SU-DHL-6 (cell line): Measurements from ENCODE around the gene SLC8A1.

Source experiments
- H2AFZ ChIP-seq: fragments of 200-600 bp; sonication (generic); 2 replicates; pipeline ENCODE4 v1.6.1; 2014; ENCODE audit warnings: low read depth, mild to moderate bottlenecking, moderate library complexity, mixed read lengths, antibody characterized with exemption, low read length; ENCODE audit not compliant: severe bottlenecking
- H3F3A ChIP-seq: fragments of 200-600 bp; shearing (Covaris generic); 2 replicates; pipeline ENCODE4 v1.6.0; 2016; ENCODE audit warnings: antibody characterized with exemption, mild to moderate bottlenecking; ENCODE audit not compliant: insufficient read depth
- H3K27ac ChIP-seq: fragments of 200-600 bp; sonication (generic); 2 replicates; pipeline ENCODE4 v1.5.1; 2016; ENCODE audit warnings: low read depth, mild to moderate bottlenecking, low read length, moderate library complexity, mixed read lengths
- H3K27me3 ChIP-seq: fragments of 200-600 bp; sonication (generic), shearing (Covaris generic); 2 replicates; pipeline ENCODE4 v1.6.0; 2014; ENCODE audit warnings: mild to moderate bottlenecking, low read length
- H3K36me3 ChIP-seq: fragments of 200-600 bp; sonication (generic); 2 replicates; pipeline ENCODE4 v1.6.1; 2014; ENCODE audit warnings: mild to moderate bottlenecking, low read length, mixed read lengths
- H3K4me2 ChIP-seq: fragments of 300-600, 200-600 bp; shearing (Covaris generic), sonication (generic); 2 replicates; pipeline ENCODE4 v1.6.0; 2014; ENCODE audit warnings: low read length, low read depth, mild to moderate bottlenecking; ENCODE audit not compliant: poor library complexity, severe bottlenecking
- H3K4me3 ChIP-seq: fragments of 200-600 bp; sonication (generic); 2 replicates; pipeline ENCODE4 v1.5.1; 2014; ENCODE audit warnings: antibody characterized with exemption, low read length, mild to moderate bottlenecking, mixed read lengths; ENCODE audit not compliant: insufficient read depth, poor library complexity, severe bottlenecking
- H3K79me2 ChIP-seq: fragments of 200-600 bp; sonication (generic); 2 replicates; pipeline ENCODE4 v1.6.1; 2014; ENCODE audit warnings: mild to moderate bottlenecking, low read length, moderate library complexity; ENCODE audit not compliant: insufficient read depth
- H3K9ac ChIP-seq: fragments of 200-600 bp; sonication (generic); 2 replicates; pipeline ENCODE4 v1.7.0; 2014; ENCODE audit warnings: mild to moderate bottlenecking, low read length
- H3K9me2 ChIP-seq: fragments of 200-600 bp; sonication (generic); replicated peaks from 2 replicates; pipeline ENCODE4 v1.6.1; 2014; ENCODE audit warnings: low read length; ENCODE audit not compliant: insufficient read depth
- H3K9me3 ChIP-seq: fragments of 200-600 bp; sonication (generic); 2 replicates; pipeline ENCODE4 v1.6.1; 2014; ENCODE audit warnings: low read length, mixed read lengths; ENCODE audit not compliant: insufficient read depth
- H4K20me1 ChIP-seq: fragments of 200-600 bp; sonication (generic); 2 replicates; pipeline ENCODE4 v1.6.1; 2014; ENCODE audit warnings: low read depth, mild to moderate bottlenecking, antibody characterized with exemption, low read length, moderate library complexity, mixed read lengths
- EZH2phosphoT487 ChIP-seq: fragments of 200-600 bp; sonication (generic), shearing (Covaris generic); conservative IDR thresholded peaks from 2 replicates; pipeline ENCODE4 v1.6.1; 2018; ENCODE audit warnings: mild to moderate bottlenecking, antibody characterized with exemption, low read length, moderate library complexity, mixed read lengths
- TF ChIP-seq, protein P1 (sequence below): fragments of 200-600 bp; sonication (generic); IDR thresholded peaks from one replicate; pipeline ENCODE4 v1.5.1; 2017; ENCODE audit warnings: antibody characterized with exemption, mild to moderate bottlenecking, low read length, moderate library complexity; ENCODE audit not compliant: insufficient read depth, poor library complexity, severe bottlenecking

The SLC8A1 gene

DNA sequence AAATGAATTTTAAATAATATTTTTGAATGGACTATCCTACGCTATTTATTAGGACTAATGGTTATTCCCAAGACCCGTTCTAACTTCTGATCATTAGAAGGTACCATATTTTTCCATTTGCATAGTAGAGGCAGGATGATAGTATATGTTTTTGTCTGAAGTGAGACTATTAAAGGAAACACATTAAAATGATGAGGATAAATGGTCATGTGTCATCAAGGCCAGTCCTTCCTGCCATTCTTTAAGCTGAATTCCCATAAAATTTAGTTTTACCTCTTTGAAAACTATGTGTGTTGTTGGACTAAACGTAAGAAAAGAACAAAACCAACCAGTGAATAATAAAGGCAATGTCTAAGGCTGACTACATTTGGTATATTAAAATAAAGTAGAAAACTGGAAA lies 121.8 kb downstream of the SLC8A1 start:
- Histone ChIP-seq H3K36me3 (no peaks in the 10 kb centered on the region), H3K9me2 (no peaks in the 10 kb centered on the region), H3K9ac (no peak overlapping the region), H4K20me1 (no peaks in the 10 kb centered on the region), H3K27ac (no peak overlapping the region), H2AFZ (no peak overlapping the region), H3K27me3 (no peaks in the 10 kb centered on the region), H3K4me3 (no peak overlapping the region), H3K79me2 (no peaks in the 10 kb centered on the region), H3K9me3 (no peaks in the 10 kb centered on the region), H3F3A (no peaks in the 10 kb centered on the region), H3K4me2 (no peak overlapping the region)
- TF ChIP-seq EZH2phosphoT487 = no peak
- TF ChIP-seq, protein P1, sequence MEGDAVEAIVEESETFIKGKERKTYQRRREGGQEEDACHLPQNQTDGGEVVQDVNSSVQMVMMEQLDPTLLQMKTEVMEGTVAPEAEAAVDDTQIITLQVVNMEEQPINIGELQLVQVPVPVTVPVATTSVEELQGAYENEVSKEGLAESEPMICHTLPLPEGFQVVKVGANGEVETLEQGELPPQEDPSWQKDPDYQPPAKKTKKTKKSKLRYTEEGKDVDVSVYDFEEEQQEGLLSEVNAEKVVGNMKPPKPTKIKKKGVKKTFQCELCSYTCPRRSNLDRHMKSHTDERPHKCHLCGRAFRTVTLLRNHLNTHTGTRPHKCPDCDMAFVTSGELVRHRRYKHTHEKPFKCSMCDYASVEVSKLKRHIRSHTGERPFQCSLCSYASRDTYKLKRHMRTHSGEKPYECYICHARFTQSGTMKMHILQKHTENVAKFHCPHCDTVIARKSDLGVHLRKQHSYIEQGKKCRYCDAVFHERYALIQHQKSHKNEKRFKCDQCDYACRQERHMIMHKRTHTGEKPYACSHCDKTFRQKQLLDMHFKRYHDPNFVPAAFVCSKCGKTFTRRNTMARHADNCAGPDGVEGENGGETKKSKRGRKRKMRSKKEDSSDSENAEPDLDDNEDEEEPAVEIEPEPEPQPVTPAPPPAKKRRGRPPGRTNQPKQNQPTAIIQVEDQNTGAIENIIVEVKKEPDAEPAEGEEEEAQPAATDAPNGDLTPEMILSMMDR = no peak

DNA sequence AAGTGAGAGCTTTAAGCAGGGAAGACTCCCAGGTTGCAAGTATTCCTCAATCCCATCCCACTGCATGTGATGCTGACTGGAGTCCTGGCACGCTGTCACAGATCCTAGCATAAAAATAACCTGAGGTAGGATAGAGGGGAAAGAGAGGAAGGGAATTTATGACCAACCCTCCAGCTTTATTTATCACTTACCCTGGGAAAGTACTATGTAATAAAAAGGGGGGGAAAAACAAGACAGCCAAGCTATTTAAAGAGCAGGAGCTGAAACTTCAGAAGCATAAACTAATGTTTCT lies 122.2 kb downstream of the SLC8A1 start:
- H3K4me3 ChIP-seq = no peak overlapping the region
- no peak overlapping the region for H3K4me2 ChIP-seq
- no peak overlapping the region for H3K27ac ChIP-seq
- no peaks in the 10 kb centered on the region for H3K27me3 ChIP-seq
- no peak overlapping the region for H3K9ac ChIP-seq
- no peaks in the 10 kb centered on the region for H3K9me3 ChIP-seq
- H3K9me2 ChIP-seq = no peaks in the 10 kb centered on the region
- H2AFZ ChIP-seq = no peak overlapping the region
- TF ChIP-seq, protein P1 = no peak
- TF ChIP-seq EZH2phosphoT487 = no peak
- H3K36me3 ChIP-seq = no peaks in the 10 kb centered on the region
- no peaks in the 10 kb centered on the region for H4K20me1 ChIP-seq
- H3F3A ChIP-seq = no peaks in the 10 kb centered on the region
- H3K79me2 ChIP-seq = no peaks in the 10 kb centered on the region

DNA sequence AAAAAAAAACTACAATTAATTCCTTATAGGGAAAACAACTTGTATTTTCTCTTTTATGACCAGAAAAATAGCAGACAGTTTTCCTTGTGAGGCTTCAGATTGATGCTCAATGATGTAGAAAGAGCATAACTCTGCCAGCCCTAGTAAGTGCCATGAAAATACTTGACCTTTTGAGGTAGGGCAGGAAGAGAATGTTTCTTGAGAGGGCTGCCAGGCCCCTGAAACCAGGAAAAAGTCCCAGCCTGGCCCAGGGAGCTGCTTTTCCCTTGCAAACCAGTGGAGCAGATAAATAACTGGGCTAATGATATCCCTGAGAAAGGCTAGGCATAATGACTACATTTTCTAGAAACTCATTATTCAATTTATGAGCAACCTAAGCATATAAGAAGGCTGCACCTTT lies 126.8 kb downstream of the SLC8A1 start:
- H3K79me2 ChIP-seq = no peaks in the 10 kb centered on the region
- no peaks in the 10 kb centered on the region for H4K20me1 ChIP-seq
- H3K9me3 ChIP-seq = no peaks in the 10 kb centered on the region
- TF ChIP-seq EZH2phosphoT487 = no peak
- TF ChIP-seq, protein P1 = no peak
- no peak overlapping the region for H2AFZ ChIP-seq
- no peak overlapping the region for H3K4me2 ChIP-seq
- H3K36me3 ChIP-seq = no peaks in the 10 kb centered on the region
- no peaks in the 10 kb centered on the region for H3K9me2 ChIP-seq
- H3F3A ChIP-seq = no peaks in the 10 kb centered on the region
- no peaks in the 10 kb centered on the region for H3K27me3 ChIP-seq
- H3K9ac ChIP-seq = no peak overlapping the region
- H3K27ac ChIP-seq = no peak overlapping the region
- H3K4me3 ChIP-seq = no peak overlapping the region

DNA sequence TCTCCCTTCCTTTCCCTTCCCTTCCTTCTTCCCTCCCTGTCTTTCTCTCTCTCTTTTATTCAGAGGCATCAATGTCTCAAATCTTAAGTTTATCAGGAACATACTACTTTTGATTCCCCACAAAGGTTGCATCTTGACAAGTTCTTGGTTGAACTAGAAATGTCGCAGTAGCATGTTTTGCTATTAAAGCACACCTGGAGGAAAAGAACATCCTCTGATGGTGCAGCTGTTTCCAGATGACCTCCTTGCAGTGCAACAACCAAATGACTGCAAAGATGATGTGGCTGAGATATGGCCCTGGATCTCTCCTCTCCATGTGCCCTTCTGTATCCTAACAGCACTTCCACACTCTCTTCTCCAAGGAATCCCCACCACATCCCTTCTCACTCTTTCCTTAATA lies 127.2 kb downstream of the SLC8A1 start:
- TF ChIP-seq, protein P1 = no peak
- no peak for TF ChIP-seq EZH2phosphoT487
- Histone ChIP-seq H3K27ac (no peak overlapping the region), H3K79me2 (no peaks in the 10 kb centered on the region)

More for the DNA sequence above, 127.2 kb downstream of the SLC8A1 start:
- Histone ChIP-seq H3K4me2 (no peak overlapping the region), H3K27me3 (no peaks in the 10 kb centered on the region), H3K36me3 (no peaks in the 10 kb centered on the region), H3K9ac (no peak overlapping the region), H3K4me3 (no peak overlapping the region), H2AFZ (no peak overlapping the region), H3F3A (no peaks in the 10 kb centered on the region), H3K9me3 (no peaks in the 10 kb centered on the region), H3K9me2 (no peaks in the 10 kb centered on the region), H4K20me1 (no peaks in the 10 kb centered on the region)
